ENCODE data around the gene HP.

DNA sequence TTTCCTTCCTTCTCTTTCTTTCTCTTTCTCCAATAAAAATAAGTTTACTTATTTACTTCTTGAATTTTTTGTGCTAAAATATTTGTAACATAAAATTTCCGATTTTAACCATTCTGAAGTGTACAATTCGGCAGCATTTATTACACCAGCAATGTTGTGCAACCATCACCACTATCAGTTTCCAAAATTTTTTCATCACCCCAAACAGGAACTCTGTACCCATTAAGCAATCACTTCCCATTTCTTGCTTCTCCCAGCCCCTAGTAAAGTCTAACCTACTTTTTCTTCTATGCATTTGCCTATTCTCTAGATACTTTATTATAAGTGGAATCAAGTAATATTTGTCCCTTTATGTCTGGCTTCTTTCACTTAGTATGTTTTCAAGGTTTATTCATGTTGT is 2.5 kb upstream of the HP start:
- TF ChIP-seq CHD1 (IDR thresholded peaks at IDR 0.05; ENCODE audit: low read depth, low read length) (no peak), EP300 (IDR thresholded peaks at IDR 0.05; ENCODE audit: borderline replicate concordance in 1 of 2, low read depth in 2 of 2, low read length in 2 of 2) (no peak), RFX5 (IDR thresholded peaks at IDR 0.05; ENCODE audit: borderline replicate concordance, low read depth, low read length) (no peak), POLR2AphosphoS5 (IDR thresholded peaks at IDR 0.05; ENCODE audit: low read depth, low read length) (no peak), PHF8 (conservative IDR thresholded peaks at IDR 0.05; ENCODE audit: low read depth, low read length) (no peak), SP1 (IDR thresholded peaks at IDR 0.05; ENCODE audit: low read depth, low read length) (no peak), EGR1 (IDR thresholded peaks at IDR 0.05; ENCODE audit: borderline replicate concordance, low read depth, low read length) (no peak), HDAC2 (IDR thresholded peaks at IDR 0.05; ENCODE audit: borderline replicate concordance in 1 of 2, low read depth in 2 of 2, low read length in 2 of 2) (no peak), EZH2 (IDR thresholded peaks at IDR 0.05; ENCODE audit: low read depth, low read length, severe bottlenecking) (no peak), ZNF274 (IDR thresholded peaks at IDR 0.05; ENCODE audit: borderline replicate concordance, extremely low read depth, low read length) (no peak), GABPA (IDR thresholded peaks at IDR 0.05; ENCODE audit: borderline replicate concordance, insufficient read depth, low read length) (no peak), POLR2A (IDR thresholded peaks at IDR 0.05; ENCODE audit: control extremely low read depth in 1 of 2, low read depth in 2 of 2, low read length in 2 of 2) (no peak)
- TF ChIP-seq, protein P1, sequence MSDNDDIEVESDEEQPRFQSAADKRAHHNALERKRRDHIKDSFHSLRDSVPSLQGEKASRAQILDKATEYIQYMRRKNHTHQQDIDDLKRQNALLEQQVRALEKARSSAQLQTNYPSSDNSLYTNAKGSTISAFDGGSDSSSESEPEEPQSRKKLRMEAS (IDR thresholded peaks at IDR 0.05) = no peak
- TF ChIP-seq, protein P2, sequence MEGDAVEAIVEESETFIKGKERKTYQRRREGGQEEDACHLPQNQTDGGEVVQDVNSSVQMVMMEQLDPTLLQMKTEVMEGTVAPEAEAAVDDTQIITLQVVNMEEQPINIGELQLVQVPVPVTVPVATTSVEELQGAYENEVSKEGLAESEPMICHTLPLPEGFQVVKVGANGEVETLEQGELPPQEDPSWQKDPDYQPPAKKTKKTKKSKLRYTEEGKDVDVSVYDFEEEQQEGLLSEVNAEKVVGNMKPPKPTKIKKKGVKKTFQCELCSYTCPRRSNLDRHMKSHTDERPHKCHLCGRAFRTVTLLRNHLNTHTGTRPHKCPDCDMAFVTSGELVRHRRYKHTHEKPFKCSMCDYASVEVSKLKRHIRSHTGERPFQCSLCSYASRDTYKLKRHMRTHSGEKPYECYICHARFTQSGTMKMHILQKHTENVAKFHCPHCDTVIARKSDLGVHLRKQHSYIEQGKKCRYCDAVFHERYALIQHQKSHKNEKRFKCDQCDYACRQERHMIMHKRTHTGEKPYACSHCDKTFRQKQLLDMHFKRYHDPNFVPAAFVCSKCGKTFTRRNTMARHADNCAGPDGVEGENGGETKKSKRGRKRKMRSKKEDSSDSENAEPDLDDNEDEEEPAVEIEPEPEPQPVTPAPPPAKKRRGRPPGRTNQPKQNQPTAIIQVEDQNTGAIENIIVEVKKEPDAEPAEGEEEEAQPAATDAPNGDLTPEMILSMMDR (IDR thresholded peaks at IDR 0.05; ENCODE audit: control extremely low read depth in 1 of 3, insufficient read depth in 1 of 3, low read depth in 1 of 3, low read length in 3 of 3) = no peak

Data from H1 (cell line).